Glutamatergic neuron (in vitro differentiated cells): ENCODE measurements around the gene RETREG3. TPM values are rescaled to one million over a fixed set of nuclear protein-coding genes. Genes with fewer than 3 reads are reported as not detected.

Experiments
- DNase-seq: peaks from one replicate; pipeline ENCODE4 v3.0.0; 2022
- H3K27ac Mint-ChIP-seq: one replicate; pipeline ENCODE4 v1.8.0; 2020; ENCODE audit warnings: mild to moderate bottlenecking, mixed read lengths, inconsistent platforms; ENCODE audit not compliant: unreplicated experiment
- H3K27me3 Mint-ChIP-seq: one replicate; pipeline ENCODE4 v1.8.0; 2020; ENCODE audit warnings: mild to moderate bottlenecking, moderate library complexity, mixed read lengths, inconsistent platforms; ENCODE audit not compliant: unreplicated experiment
- H3K36me3 Mint-ChIP-seq: one replicate; pipeline ENCODE4 v1.8.0; 2020; ENCODE audit warnings: mild to moderate bottlenecking, mixed read lengths, inconsistent platforms; ENCODE audit not compliant: unreplicated experiment
- H3K4me1 Mint-ChIP-seq: one replicate; pipeline ENCODE4 v1.8.0; 2020; ENCODE audit warnings: mild to moderate bottlenecking, low read depth, mixed read lengths, inconsistent platforms; ENCODE audit not compliant: unreplicated experiment
- H3K4me3 Mint-ChIP-seq: one replicate; pipeline ENCODE4 v1.8.0; 2020; ENCODE audit warnings: mild to moderate bottlenecking, mixed read lengths, inconsistent platforms; ENCODE audit not compliant: unreplicated experiment
- H3K9me3 Mint-ChIP-seq: one replicate; pipeline ENCODE4 v1.8.0; 2020; ENCODE audit warnings: mild to moderate bottlenecking, moderate library complexity, mixed read lengths, inconsistent platforms; ENCODE audit not compliant: unreplicated experiment
- total RNA-seq: library from RNA; stranded (reverse); fragmentation: NEBNext Ultra II Directional; extraction: Animal tissue kit (Norgen Biotek cat#: 25700); gene quantifications from one replicate; pipeline ENCODE4 v1.2.1, GENCODE V29; 2021; ENCODE audit not compliant: unreplicated experiment
- TF ChIP-seq, protein P1 (sequence below): fragments of 200-600 bp; sonication (generic); IDR thresholded peaks from one replicate; pipeline ENCODE4 v1.5.0; 2021; ENCODE audit not compliant: partially characterized antibody, unreplicated experiment

The RETREG3 gene
- total RNA-seq, 1 donor from 2014 or later = 88.2 TPM

DNA sequence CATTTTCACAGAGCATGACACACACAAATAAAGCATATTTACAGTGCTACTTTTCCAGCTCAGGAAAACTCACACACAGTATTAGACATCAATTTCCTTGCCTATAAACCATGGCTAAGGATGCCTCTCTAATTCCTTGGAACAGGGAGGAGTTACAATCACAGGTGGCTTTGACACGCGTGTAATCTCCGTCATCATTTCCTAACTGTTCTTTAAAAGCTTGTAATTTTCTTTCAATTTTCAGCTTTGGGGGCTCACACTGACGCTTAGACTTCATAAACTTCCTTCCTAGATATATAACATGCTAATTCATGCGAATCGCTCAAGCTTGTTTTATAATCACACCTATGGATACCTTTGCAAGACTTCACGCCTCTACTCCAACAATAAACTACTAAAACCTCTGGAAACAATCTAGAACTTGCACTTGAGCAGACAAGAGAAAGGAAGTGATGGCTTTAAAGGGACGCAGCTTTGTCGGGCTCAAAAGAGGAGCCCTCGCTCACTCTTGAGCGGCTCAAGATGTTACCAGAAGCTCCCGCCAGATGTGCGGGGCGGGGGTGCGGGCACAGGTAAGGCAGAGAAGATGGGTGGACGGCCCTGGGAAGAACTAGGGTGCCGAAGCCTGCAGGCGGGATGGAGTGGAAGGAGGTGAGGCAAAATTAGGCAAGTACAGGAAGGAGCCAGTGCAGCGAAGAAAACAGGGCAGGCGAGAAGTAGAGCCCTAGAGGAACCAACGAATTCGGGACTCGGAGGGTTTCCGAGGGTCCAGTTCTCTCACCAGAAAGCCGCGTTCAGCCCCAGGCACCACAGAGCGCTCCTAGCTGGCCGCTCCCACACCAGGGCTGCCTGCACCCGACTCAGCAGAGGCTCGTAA, 631 bp downstream of the RETREG3 start:
- no peak for DNase-seq
- TF ChIP-seq, protein P1, sequence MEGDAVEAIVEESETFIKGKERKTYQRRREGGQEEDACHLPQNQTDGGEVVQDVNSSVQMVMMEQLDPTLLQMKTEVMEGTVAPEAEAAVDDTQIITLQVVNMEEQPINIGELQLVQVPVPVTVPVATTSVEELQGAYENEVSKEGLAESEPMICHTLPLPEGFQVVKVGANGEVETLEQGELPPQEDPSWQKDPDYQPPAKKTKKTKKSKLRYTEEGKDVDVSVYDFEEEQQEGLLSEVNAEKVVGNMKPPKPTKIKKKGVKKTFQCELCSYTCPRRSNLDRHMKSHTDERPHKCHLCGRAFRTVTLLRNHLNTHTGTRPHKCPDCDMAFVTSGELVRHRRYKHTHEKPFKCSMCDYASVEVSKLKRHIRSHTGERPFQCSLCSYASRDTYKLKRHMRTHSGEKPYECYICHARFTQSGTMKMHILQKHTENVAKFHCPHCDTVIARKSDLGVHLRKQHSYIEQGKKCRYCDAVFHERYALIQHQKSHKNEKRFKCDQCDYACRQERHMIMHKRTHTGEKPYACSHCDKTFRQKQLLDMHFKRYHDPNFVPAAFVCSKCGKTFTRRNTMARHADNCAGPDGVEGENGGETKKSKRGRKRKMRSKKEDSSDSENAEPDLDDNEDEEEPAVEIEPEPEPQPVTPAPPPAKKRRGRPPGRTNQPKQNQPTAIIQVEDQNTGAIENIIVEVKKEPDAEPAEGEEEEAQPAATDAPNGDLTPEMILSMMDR = no peak
- Mint-ChIP-seq H3K27ac (peak overlapping the region; percentile 97), H3K36me3 (peaks cover 1% of the 10 kb centered on the region), H3K27me3 (peaks cover 5% of the 10 kb centered on the region), H3K4me1 (peaks cover 2% of the 10 kb centered on the region), H3K9me3 (peaks cover 7% of the 10 kb centered on the region), H3K4me3 (peak overlapping the region; percentile 96)

DNA sequence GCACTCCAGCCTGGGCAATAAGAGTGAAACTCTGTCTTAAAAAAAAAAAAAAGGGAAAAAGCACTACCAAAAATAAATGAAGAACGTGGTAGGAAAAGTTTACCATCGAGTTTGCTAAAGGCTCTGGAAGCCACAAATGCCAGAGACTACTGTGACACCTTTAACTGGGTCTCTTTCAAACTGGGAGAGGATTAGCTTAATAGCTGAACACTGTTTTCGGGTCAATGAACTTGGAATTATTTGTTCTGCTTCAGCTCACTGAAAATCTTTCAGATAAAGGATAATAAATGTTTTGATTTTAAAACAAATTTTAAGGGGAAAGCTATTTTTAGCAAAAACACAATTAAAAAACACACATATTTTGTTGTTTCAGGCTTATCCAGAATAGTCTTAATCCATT, 1.4 kb downstream of the RETREG3 start:
- TF ChIP-seq, protein P1 = no peak
- H3K27me3 Mint-ChIP-seq = peaks cover 4% of the 10 kb centered on the region
- H3K4me3 Mint-ChIP-seq = peak overlapping the region; percentile 96
- H3K9me3 Mint-ChIP-seq = peaks cover 7% of the 10 kb centered on the region
- no peak overlapping the region for H3K27ac Mint-ChIP-seq
- DNase-seq = no peak
- H3K4me1 Mint-ChIP-seq = peaks cover 2% of the 10 kb centered on the region
- H3K36me3 Mint-ChIP-seq = no peaks in the 10 kb centered on the region

DNA sequence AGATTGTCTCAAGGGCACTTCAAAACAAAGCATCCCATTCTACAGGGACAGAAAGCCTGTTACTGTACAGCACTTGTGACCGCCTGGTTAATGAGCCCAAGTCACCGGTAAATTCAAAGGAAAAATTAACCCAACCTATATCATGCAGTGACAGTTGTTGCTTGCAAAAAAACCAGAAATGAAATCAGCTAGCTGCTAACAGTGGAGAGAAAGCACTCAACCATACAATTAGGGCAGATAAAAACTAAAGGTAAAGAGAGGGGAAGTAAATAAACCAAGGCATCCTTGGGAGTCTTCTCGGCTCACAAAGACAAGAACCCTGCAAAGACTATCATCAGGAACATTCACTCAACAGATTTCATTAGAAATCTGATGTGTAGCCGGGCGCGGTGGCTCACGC, 5.9 kb downstream of the RETREG3 start:
- Mint-ChIP-seq H3K36me3 (no peaks in the 10 kb centered on the region), H3K27ac (no peak overlapping the region), H3K27me3 (no peaks in the 10 kb centered on the region), H3K4me3 (no peak overlapping the region), H3K9me3 (peaks cover 1% of the 10 kb centered on the region), H3K4me1 (peaks cover 8% of the 10 kb centered on the region)
- TF ChIP-seq, protein P1 = no peak
- DNase-seq = no peak

DNA sequence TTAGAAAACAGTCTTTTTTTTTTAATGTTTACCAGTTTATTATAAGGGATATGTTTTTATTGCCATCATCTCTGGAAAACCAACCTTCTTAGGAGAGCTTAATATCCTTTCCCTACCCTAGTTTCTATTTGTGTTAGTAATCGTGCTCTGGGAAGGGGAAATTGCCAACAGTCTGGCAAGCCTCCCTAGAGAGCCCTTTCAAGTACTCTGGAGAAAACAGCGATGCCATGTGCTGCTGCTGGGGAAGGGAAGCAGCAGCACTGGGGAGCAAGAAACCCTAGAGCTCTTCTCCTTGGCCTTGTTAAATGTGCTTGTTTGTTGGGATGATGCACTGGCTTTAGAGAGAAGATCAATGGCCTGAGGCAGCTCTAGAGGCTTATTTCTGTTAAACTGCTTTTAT, 10.3 kb downstream of the RETREG3 start:
- peaks cover 1% of the 10 kb centered on the region for H3K9me3 Mint-ChIP-seq
- no peaks in the 10 kb centered on the region for H3K36me3 Mint-ChIP-seq
- DNase-seq = peak; percentile 24
- peaks cover 8% of the 10 kb centered on the region for H3K4me1 Mint-ChIP-seq
- H3K27me3 Mint-ChIP-seq = no peaks in the 10 kb centered on the region
- TF ChIP-seq, protein P1 = no peak
- H3K27ac Mint-ChIP-seq = peak overlapping the region; percentile 66
- peak overlapping the region; percentile 67 for H3K4me3 Mint-ChIP-seq

DNA sequence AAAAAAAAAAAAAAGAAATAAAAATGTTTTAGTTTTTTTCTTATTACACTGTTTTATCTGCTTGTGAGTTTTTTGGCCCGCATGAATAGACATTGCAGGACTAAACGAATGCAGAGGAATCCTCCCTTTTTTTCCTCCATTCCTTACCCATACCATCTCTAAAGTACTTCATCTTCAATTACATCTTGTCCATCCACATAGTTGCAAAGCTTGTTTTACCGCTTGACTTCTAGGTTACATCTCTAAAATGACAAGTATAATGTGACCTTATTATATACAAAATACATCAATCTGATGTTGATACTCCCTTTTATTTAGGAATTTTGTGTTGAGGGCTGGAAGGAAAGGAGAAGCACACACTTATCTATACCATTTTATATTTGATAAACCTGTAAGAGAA, 12.8 kb downstream of the RETREG3 start:
- H3K27me3 Mint-ChIP-seq = no peaks in the 10 kb centered on the region
- TF ChIP-seq, protein P1 = no peak
- DNase-seq = no peak
- no peaks in the 10 kb centered on the region for H3K36me3 Mint-ChIP-seq
- H3K27ac Mint-ChIP-seq = no peak overlapping the region
- H3K4me1 Mint-ChIP-seq = peaks cover 8% of the 10 kb centered on the region
- H3K4me3 Mint-ChIP-seq = no peak overlapping the region
- H3K9me3 Mint-ChIP-seq = peaks cover 1% of the 10 kb centered on the region
